Ecto neural progenitor cell (in vitro differentiated cells): ENCODE measurements around the gene FBXO36.
A peak's percentile ranks its signal among the peaks of the same experiment; 100 is the strongest.
"Not testable (repeated sequence)": the region's sequence is repeated elsewhere in the genome, so short reads cannot be mapped to it uniquely, and the experiment has no call there.

Experiments used
- DNase-seq: peaks from one replicate; pipeline ENCODE4 v3.0.0-alpha.2; 2018; ENCODE audit warnings: low spot score

FBXO36 gene

DNA sequence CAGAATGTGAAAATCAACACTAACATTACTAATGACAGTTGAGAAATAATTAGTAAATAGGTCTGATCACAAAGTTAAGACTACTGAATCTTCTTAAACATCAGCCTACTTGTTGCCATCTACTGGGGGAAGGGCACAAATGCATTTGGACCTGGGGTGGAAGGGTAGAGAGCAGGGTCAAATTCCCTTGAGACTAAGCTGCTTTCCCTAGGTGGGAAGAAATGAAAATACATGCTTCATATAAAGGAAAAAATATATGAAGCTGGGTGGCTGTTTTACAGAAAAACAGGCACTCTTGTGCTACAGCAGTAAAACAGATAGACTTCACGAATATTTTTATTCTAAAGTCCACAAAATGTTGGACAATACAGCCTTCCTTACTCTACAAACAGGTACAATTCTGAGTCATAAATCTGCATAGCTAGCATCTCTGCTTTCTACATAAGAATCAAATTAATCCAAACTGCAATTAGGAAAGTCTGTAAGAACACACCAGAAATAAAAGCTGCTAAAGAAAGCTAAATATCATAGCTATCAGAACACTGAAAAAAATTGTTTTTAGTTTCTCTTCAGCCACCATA, 11.4 kb upstream of the FBXO36 start:
- no peak for DNase-seq

DNA sequence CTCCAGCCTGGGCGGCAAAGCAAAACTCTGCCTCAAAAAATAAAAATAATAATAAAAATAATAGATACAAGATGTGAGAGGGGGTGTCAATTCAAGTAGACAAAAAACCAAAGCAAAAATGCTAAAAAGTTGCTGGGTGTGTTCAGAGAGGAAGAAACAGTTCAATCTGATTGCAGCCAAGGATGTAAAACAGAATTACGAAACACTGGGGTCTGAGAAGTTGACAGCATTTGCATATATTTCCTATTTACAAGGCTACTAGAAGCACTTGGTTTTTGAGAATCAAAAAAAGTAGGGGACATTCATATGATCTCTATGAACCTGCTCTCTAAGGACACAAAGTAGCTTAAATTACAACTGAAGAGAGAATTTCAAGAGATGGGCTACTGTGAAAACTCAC, 8.1 kb upstream of the FBXO36 start:
- DNase-seq = no peak

GRCh38 chr2:229917793-229918192, 4.5 kb upstream of the FBXO36 start:
- no peak for DNase-seq

DNA sequence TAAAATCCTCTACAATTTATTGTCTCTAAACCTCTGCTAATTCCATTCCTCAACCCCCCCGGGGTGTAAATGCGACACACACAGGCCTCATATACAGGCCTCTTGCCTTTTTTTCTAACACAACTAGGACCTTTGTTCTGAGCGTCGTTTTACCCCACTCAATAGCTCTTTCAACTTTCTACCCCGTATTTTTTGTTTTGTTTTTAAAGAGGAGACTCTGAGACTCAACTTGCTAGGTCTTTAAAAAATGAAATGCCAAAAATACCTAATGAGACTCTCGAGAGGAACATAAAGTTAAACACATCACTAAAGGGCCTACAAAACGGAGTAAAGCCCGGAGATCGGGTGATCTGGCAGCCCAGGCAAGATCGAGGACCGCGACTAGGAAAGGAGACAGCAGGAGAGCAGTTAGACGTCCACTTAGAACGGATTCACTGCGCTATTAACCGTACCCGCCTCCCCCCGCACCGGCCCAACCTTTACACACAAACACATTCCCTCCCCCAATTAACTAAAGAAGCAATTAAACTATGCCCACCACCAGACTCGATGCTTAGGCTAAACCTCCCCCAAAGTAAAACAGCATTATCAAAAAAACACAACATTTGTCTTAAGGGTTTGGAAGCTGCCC, 2.2 kb upstream of the FBXO36 start:
- peak; percentile 49 for DNase-seq

GRCh38 chr2:229921101-229921891, 1.0 kb upstream of the FBXO36 start:
- DNase-seq = peak; percentile 67

DNA sequence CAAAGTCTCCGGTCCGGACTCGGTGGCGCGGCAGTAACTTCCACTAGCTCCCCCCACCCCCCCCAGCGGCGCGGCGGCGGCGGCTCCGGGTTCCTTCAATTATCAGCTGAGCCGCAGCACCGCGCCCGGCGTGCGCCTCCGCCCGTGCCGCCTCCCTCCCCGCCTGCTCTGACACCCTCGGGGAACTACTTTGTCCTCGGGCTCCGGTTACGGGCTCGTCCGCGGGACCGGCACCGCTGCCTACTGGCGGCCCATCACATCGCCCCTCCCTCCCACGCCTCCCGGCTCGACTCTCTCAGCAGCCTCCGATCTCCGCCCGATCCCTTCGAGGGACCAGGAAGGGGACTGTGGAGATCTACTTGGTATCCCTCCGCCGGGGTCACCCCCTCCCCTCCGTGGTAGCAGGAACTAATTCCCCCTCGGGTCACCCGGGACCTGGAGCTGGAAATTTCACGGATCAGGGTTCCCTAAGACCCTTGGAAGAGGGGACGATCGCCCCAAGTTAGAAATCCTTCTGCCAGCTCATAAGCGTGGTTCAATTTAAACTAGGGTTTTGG, 333 bp upstream of the FBXO36 start, which contains the start of gene TRIP12:
Gene TRIP12 (minus strand): TSS at position 118 of the 557 bp plus-strand sequence. CDS start 41,930 bp downstream, outside the sequence.
- peak; percentile 95 for DNase-seq

GRCh38 chr2:229924541-229924940, 2.2 kb downstream of the FBXO36 start:
- DNase-seq = not testable (repeated sequence)

GRCh38 chr2:229925201-229925600, 2.9 kb downstream of the FBXO36 start:
- no peak for DNase-seq

GRCh38 chr2:229927817-229928321, 5.6 kb downstream of the FBXO36 start:
- DNase-seq = no peak

DNA sequence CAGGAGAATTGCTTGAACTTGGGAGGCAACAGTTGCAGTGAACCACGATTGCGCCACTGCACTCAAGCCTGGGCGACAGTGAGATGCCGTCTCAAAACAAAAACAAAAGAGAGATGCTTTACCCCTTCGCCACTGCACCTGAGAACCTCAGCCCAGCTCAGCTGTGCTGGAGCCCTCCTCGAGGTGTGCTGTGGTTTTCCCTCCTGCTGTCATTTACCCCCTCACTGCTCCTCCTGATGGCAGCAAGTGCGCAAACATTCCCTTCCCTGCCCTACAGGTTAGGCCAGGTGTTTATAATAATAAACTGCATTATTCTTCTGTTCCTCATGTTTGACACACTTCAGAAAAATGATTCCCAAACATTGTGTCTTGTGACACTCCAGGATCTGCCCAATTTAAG, 8.4 kb downstream of the FBXO36 start:
- DNase-seq = no peak

DNA sequence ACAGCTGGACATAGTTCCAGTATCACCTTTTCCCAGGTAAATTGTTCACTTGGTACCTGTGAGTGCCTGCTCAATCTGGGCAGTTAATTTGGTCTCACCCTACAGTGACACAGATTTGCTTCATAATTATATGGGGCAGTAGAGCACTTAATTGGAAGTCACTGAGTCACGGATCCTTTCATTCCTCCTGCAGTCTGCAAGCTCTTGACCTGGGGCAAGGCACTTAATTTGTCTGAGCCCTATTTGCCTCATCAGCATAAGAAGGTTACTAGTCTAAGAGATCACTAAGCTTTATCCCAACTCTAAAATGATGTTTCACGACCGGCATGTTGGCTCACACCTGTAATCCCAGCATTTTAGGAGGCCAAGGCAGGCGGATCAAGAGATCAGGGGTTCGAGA, 8.9 kb downstream of the FBXO36 start:
- DNase-seq = no peak

- DNase-seq = no peak
Measured at GRCh38 chr2:229937537-229937936, 15.2 kb downstream of the FBXO36 start.

DNA sequence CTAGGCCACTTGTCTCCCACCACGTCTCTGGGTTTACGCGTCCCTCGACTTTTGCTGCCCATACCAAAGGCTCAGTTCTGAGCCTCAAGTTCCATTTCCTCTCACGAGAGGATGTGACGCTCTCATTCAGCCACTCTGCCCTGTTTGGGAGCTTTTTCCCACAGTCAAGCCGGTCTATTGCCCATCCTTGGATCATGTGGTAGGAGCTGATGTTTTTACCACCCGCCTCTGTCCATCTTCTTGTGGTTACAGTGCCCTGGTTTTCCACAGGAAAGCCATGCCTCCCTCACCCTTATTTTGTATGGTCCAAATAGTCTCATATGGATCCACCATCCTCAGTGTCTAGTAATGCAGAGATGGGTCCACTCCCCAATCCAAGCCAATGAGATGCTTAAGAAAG, 20.4 kb downstream of the FBXO36 start:
- DNase-seq = no peak

GRCh38 chr2:229943171-229943570, 20.9 kb downstream of the FBXO36 start:
- DNase-seq = no peak

GRCh38 chr2:229943770-229944449, 21.6 kb downstream of the FBXO36 start:
- DNase-seq = no peak

GRCh38 chr2:229945975-229946374, 23.7 kb downstream of the FBXO36 start:
- no peak for DNase-seq

GRCh38 chr2:229947544-229947943, 25.2 kb downstream of the FBXO36 start:
- no peak for DNase-seq

DNA sequence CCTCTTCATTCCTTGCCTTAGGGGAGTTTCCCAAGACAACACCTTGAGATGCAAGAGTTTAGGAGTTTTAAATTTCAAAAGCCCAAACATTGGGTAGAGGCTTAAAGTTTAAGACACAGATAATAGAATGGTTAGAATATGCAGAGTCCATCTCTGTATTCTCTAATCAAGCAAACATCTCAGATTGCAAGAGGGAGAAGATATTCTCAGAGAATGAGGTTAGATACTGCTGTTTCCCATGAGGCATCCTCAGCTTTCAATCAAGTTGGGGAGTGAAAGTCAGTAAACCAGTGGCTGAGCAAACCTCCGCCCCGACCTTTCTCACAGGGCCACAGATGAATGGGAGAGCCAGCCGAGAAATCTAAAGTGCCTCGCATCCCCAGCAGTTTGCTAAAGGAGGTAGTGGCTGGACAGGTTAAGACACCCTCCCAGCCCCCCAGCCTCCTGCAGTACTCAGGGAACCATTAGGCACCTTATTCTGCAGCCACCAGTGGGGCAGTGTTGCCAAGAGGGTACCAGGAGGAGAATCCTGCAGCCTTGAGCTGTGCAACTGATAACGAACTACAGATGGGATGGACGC, 30.0 kb downstream of the FBXO36 start:
- DNase-seq = no peak

DNA sequence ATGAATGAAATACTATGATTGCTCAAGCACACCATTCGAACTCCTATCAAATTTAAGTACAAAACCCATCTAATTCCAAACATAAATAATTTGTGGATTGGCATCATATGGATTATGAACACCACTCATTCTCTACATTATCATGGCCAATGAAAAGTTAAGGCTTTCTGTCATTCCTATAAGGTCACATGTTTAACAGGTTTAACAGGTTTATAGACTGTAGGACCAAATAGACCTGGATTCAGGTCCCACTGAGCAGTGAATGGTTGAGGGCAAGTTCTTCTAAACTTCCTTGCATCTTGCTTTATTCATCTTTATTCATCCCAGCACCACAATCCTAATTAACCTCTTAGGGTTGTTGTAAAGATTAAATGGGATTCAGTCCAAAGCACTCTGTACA, 33.4 kb downstream of the FBXO36 start:
- no peak for DNase-seq

DNA sequence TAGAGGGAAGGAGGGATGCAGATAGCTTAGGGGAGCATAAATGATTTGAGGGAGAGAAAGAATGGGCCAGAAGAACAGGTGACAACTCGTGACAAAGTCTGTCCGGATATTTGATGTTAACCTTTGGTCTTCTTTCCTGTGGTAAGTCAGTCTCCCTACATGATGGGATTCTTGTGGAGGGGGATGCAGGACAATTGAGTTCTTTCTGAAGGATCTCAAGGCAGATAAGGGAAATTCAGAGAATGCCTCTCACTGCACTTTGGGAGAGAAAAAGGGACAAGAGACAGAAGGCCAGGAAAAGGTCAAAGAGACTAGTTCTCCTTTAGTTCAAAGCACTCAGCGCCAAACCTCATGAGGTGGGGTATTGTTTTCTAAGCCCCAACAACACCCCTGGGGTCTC, 34.2 kb downstream of the FBXO36 start:
- DNase-seq = no peak

DNA sequence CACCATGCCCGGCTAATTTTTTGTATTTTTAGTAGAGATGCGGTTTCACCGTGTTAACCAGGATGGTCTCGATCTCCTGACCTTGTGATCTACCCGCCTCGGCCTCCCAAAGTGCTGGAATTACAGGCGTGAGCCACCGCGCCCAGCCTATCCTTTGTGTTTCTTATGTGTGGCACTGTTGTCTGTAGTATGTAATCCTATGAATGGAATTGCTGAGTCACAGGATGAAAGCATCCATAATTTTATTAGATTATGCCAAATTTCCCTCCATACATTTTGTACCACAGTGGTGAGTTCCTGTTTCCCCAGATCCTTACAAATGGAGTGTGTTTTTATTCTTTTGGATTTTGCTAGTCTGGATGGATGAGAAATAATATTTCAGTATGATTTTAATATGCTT, 41.3 kb downstream of the FBXO36 start:
- DNase-seq = not testable (repeated sequence)

GRCh38 chr2:229969921-229970320, 47.6 kb downstream of the FBXO36 start:
- DNase-seq = no peak
